WI38 (cell line): ENCODE measurements around the gene TTLL1.

Source experiments
- H3K4me3 ChIP-seq: 2 replicates; pipeline ENCODE4 v1.5.1; 2011; ENCODE audit warnings: low read depth, mild to moderate bottlenecking, control low read depth, low read length
- CTCF ChIP-seq: IDR thresholded peaks from 2 replicates; pipeline ENCODE4 v1.5.1; 2012; ENCODE audit warnings: low read depth, mild to moderate bottlenecking, control low read depth, low read length

Gene TTLL1

GRCh38 chr22:43066844-43067385, 22.3 kb downstream of the TTLL1 start:
- no peak for TF ChIP-seq CTCF
- H3K4me3 ChIP-seq: no peak overlapping the region

GRCh38 chr22:43066134-43066533, 23.1 kb downstream of the TTLL1 start:
- no peak for TF ChIP-seq CTCF
- no peak overlapping the region for H3K4me3 ChIP-seq

- no peak overlapping the region for H3K4me3 ChIP-seq
- peak; percentile 72 for TF ChIP-seq CTCF
Measured at GRCh38 chr22:43060183-43060582, 29.0 kb downstream of the TTLL1 start.

- no peak for TF ChIP-seq CTCF
- H3K4me3 ChIP-seq: no peak overlapping the region
Measured at GRCh38 chr22:43057641-43058040, 31.6 kb downstream of the TTLL1 start.

GRCh38 chr22:43053176-43053575, 36.0 kb downstream of the TTLL1 start:
- no peak for TF ChIP-seq CTCF
- no peak overlapping the region for H3K4me3 ChIP-seq

- no peak for TF ChIP-seq CTCF
- H3K4me3 ChIP-seq: no peak overlapping the region
Measured at GRCh38 chr22:43050995-43051394, 38.2 kb downstream of the TTLL1 start.

- TF ChIP-seq CTCF: no peak
- no peak overlapping the region for H3K4me3 ChIP-seq
Measured at GRCh38 chr22:43047605-43048004, 41.6 kb downstream of the TTLL1 start.
